Measurements from ENCODE around the gene PDE6A.

PDE6A gene

DNA sequence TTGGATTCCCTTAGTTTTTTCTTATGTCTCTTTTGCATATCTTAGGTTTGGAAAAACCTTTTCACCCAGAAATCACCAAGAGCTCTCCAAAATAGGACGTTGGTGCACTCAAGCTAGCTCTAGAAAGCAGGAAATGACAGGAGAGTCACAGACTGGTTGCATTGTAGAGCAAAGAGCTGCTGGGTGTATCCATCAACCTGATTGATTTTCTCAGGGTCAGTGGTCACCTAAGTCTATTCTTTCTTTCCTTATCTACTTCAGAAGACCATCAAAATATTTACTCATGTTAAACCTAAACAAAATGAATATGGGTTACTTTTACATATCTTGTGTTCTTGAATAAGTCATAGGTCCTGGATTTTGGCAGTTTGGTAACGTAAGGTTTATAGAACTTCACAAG is 30.8 kb upstream of the PDE6A start:
- no peak for DNase-seq (ENCODE audit: low read depth)
- no peak overlapping the region for H3K4me3 ChIP-seq (ENCODE audit: low read depth, low read length)
- no peak for TF ChIP-seq CTCF (conservative IDR thresholded peaks at IDR 0.05; ENCODE audit: low read depth, low read length)

- DNase-seq (ENCODE audit: low read depth): no peak
- no peak for TF ChIP-seq CTCF (conservative IDR thresholded peaks at IDR 0.05; ENCODE audit: low read depth, low read length)
- H3K4me3 ChIP-seq (ENCODE audit: low read depth, low read length): no peak overlapping the region
These were observed 24.8 kb upstream of the PDE6A start for GRCh38 chr5:149969181-149969930.

GRCh38 chr5:149966946-149967345 is 22.4 kb upstream of the PDE6A start:
- no peak for TF ChIP-seq CTCF (conservative IDR thresholded peaks at IDR 0.05; ENCODE audit: low read depth, low read length)
- H3K4me3 ChIP-seq (ENCODE audit: low read depth, low read length): no peak overlapping the region
- DNase-seq (ENCODE audit: low read depth): no peak

- no peak for DNase-seq (ENCODE audit: low read depth)
- no peak overlapping the region for H3K4me3 ChIP-seq (ENCODE audit: low read depth, low read length)
- no peak for TF ChIP-seq CTCF (conservative IDR thresholded peaks at IDR 0.05; ENCODE audit: low read depth, low read length)
These were observed 19.1 kb upstream of the PDE6A start for GRCh38 chr5:149963729-149964128.

GRCh38 chr5:149962601-149963300 is 18.2 kb upstream of the PDE6A start:
- TF ChIP-seq CTCF (conservative IDR thresholded peaks at IDR 0.05; ENCODE audit: low read depth, low read length): no peak
- no peak for DNase-seq (ENCODE audit: low read depth)
- H3K4me3 ChIP-seq (ENCODE audit: low read depth, low read length): no peak overlapping the region

DNA sequence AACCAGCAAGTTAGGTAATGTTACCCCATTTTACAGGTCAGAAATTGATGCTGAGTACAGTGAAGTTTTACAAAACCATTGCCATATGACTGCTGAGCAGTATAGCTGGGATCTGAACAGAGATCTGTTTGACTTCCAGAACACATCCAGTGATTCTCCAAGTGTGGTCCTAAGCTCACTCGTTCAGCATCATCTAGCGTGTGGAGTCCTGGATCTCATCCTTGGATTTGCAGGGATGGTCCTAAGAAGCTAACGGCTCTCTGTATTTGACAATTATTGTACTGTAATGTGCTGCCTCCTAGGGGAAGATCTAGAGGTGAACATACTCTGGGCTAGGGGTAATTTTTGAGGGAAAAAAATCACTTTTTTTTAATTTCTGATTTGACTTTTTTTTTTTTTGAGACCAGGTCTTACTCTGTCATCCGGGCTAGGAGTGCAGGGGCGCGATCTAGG is 17.4 kb upstream of the PDE6A start:
- peak; percentile 83 for DNase-seq (ENCODE audit: low read depth)

More for the DNA sequence above, 17.4 kb upstream of the PDE6A start:
- no peak overlapping the region for H3K4me3 ChIP-seq (ENCODE audit: low read depth, low read length)
- TF ChIP-seq CTCF (conservative IDR thresholded peaks at IDR 0.05; ENCODE audit: low read depth, low read length): peak; percentile 72
